Iris pigment epithelial cell (primary cell): ENCODE measurements around the gene CCR6.

Experiments
- DNase-seq: peaks from one replicate; pipeline ENCODE4 v3.0.0-alpha.2; 2011; ENCODE audit warnings: low read depth

The CCR6 gene

DNA sequence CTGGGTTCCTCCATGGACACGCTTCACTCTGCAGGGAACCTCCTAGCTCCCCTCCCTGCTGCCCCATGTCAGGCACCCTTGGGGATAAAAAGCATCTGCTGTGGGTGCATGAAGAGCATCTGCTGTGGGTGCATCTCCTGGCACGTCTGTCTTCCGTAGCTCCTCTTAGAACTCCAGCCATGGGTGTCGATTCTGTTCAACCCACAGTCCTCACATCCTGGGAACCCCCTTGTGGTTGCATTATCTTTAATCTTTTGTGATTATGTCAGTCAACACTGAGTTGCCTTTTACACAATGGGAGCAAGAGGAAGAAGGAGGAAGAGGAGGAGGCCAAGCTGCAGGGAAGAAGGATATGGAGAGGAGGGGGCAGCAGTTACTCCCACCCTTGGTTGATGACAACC, 24.1 kb upstream of the CCR6 start:
- no peak for DNase-seq

- no peak for DNase-seq
Observed at GRCh38 chr6:167099707-167100106, 23.2 kb upstream of the CCR6 start.

DNA sequence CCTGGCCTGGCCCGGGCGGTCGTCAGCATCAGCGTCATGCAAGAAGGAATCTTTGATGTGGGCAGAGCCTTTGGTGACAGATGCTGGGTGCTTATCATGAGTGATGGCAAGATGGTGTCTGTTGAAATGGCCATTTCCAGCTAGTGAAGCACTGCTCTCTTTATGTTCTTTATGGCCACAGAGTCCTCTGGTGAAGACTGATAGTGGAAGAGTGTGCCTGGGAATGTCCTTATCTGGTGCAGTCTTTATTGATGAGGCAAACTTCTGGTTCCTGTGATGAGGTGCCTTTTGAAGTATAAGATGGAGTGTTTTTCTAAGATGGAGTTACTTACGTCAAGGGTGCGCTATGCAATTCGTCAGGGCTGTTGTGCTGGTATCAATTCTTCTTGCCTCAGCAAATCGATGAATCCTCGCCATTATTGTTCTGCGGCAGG, 22.6 kb upstream of the CCR6 start:
- no peak for DNase-seq

DNA sequence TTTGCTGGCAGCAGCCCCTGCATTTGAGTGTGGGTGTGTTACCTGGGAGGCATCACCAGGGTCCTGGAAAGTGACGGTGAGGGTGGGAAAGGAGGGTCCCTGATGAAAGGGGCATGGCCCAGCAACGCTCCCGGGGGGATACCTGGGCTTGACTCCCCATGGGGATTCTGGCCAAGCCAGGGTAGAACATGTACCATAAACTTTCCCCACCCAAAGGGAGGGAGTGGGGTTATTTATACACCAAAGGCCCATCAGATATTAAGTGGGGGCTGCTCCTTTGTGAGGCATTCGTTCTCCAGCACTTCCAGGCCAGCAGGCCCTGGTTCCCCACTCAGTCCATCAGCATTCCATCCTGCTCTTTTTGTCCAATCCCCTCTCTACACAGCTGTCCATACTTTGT, 20.6 kb upstream of the CCR6 start:
- DNase-seq, result no peak

- no peak for DNase-seq
Observed at GRCh38 chr6:167103041-167103891, 19.6 kb upstream of the CCR6 start.

DNA sequence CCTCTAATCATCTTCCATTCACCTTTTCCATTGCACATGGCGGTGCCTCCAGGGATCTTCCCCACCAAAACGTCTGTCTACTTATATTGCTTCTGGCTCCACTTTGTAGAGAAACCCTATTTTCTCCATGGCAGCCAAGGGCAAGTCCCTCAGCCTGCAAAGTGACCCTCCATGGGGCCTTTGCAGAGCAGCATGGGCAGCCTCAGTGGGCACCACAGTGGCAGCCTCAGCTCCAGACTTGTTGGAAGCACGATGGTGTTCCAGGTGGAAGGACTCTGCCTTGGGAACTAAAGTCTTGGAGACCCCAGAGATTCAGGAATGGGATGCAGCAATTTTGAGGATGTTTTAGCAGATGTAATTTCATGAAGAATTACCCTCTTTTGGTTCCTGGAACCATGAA, 18.5 kb upstream of the CCR6 start:
- no peak for DNase-seq

GRCh38 chr6:167105060-167105459, 17.8 kb upstream of the CCR6 start:
- DNase-seq, result no peak

- DNase-seq, result no peak
Observed at GRCh38 chr6:167106406-167106805, 16.5 kb upstream of the CCR6 start.

DNA sequence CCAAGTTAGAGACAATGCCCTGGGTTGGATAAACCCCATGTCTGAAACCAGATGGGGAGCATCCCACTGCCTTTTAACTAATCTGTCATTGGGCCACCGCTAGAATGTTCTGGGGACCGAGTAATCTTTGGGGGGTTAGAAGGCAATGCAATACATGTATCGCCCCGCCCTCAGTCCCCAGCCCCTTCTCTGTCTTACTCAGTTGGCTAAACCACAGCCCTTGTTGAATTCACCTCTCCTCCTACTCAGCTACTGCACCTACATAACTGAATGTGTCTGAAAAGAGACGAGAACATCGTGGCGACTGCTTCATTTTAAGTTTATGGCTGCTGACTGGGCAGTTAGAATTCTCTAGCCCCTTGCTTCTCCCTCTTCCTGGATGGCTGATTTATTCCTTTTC, 15.1 kb upstream of the CCR6 start:
- no peak for DNase-seq

DNA sequence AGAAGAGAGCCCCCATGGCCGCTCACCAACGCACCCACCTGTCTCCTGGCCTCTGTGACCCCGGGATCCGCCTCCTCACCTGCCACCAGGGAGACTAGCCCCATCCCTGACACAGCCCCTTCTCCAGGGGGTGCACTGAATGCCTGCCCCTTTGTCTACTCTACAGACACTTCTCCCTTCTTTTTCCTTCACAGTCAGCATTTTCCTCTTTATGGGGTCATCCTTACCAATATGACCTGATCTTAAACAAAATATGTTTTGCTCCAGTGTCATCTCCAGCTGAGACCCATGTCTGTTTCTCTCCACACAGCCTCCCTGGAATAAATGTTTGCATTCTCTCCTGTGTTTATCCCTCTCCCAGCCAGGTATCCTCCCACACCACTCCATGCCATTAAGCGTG, 14.6 kb upstream of the CCR6 start:
- no peak for DNase-seq

- no peak for DNase-seq
Observed at GRCh38 chr6:167109651-167110050, 13.2 kb upstream of the CCR6 start.

- DNase-seq, result no peak
Observed at GRCh38 chr6:167111597-167111996, 11.3 kb upstream of the CCR6 start.

DNA sequence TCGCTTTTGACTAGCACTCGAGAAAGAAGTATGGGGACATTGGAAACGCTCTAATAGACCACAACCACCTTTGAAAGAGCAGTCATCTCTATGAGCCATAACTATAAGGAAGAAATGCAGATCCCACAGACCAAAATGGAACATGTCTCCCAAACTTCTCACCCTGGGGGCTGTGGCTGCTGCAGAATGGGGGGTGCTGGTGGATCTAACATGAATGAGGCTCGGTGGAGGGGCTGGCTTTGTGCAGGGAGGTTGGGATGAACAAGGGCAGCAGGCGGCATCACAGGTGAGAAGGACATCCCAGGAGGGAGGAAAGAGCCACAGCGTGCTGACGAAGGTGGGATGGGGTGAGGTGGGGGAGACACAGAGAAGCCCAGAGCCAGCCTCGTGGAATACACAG, 10.5 kb upstream of the CCR6 start:
- DNase-seq, result no peak

GRCh38 chr6:167113047-167113754, 9.7 kb upstream of the CCR6 start:
- DNase-seq, result no peak

GRCh38 chr6:167113935-167114910, 8.7 kb upstream of the CCR6 start:
- DNase-seq, result no peak

DNA sequence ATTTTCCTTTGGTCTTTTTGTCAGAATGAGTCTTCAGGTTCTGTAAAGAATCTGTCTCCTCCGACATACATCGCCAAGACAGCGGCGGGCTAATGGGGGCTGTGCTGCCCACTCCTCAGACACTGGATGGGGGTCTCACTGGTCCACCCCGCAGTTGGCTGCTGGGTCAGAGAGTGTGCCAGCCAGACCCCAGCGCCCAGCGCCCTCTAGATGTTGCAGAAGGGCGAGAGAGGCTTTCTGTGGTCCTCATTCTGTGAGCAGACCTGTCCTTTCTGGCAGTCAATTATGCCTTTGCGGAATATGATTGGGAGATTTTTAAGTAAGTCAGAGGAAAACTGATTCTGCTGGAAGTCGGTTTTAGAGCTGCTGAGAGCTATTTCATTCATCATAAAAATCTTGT, 7.8 kb upstream of the CCR6 start:
- DNase-seq, result no peak

- no peak for DNase-seq
Observed at GRCh38 chr6:167116109-167116837, 6.6 kb upstream of the CCR6 start.

DNA sequence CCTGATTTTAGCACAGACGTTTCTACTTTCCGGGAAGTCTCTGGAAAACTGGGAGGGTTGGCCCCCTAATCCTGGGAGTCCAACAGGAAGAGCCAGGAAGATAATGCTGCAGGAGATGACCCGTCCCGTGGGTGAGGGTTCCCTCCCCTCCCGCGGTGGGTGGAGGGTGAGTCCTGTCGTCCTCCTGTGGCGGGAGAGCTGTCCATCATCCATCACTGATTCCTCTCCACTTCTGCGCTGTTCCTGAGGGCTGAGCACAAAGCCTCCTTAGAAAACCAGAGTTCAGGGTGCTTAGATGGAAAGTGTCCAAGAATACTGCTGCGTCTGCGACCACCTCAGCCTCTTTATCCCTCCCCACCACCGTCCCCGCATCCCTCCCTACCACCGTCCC, 6.1 kb upstream of the CCR6 start:
- no peak for DNase-seq

DNA sequence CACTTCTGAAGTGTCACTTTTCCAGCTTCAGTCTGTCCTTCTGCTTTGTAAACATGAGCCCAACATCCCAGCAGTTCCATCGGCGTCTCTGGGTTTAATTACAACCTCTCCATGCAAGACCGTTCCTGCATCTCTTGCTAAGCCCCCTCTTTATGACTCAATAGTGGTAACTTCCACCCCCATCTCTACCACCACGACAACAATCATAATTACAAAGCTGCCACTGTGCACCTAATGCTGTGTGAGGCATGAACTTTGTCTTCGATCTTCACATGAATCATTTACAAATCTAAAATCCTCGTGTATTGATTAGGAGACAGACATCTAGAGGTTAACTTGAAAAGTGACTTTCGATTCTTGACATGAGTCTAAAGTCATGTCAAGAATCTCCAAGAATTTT, 4.9 kb upstream of the CCR6 start:
- no peak for DNase-seq

GRCh38 chr6:167118839-167119238, 4.1 kb upstream of the CCR6 start:
- DNase-seq, result no peak

GRCh38 chr6:167119670-167120582, 3.0 kb upstream of the CCR6 start:
- no peak for DNase-seq
